DMS 273 (cell line): ENCODE data around the gene THRB.

Experiments used
- DNase-seq: peaks from one replicate; lab custom pipeline; 2025; ENCODE audit not compliant: unreplicated experiment; lab: John Stamatoyannopoulos, UW

Gene THRB

GRCh38 chr3:24492971-24493551 lies 1.6 kb downstream of the THRB start:
- no peak for DNase-seq

GRCh38 chr3:24490151-24490550 lies 4.5 kb downstream of the THRB start:
- no peak for DNase-seq

- no peak for DNase-seq
Measured at GRCh38 chr3:24487325-24488262, 7.1 kb downstream of the THRB start.

DNA sequence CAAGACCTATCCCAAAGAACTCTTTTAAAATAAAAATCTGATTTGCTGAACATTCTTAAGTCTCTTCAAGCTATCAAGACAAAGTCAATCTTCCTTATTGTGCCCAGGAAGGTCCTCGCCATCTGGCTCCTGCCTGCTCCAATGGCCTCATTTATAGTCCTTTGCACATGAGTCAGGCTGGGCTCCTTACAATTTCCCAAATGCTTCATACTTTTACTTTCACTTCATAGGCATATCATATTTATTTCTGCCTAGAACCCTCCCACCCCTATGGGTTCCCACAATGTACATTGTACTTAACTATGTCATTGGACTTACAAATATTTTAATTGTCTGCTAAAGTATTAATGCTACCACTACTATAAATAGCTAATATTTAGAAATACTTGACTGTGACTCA lies 9.1 kb downstream of the THRB start:
- DNase-seq = no peak

DNA sequence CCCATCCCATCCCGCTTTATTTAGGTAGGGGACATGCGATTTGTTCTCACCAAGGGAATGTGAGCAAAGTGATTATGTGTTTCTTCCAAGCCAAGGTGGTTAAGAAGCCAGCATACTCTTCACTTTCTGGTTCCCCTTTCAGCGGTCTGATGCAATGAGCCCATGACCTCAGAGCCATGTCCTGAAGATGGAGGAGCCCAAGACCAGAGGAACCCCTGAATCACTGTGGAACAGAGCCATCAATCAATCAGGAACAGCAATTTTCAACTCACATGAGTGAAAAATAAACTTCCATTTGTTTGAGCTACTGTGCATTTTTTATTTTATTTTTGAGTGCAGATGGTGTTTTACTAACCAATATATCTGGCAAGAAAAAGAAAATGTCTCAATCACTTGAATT lies 10.8 kb downstream of the THRB start:
- no peak for DNase-seq

GRCh38 chr3:24482096-24482705 lies 12.4 kb downstream of the THRB start:
- DNase-seq = no peak

DNA sequence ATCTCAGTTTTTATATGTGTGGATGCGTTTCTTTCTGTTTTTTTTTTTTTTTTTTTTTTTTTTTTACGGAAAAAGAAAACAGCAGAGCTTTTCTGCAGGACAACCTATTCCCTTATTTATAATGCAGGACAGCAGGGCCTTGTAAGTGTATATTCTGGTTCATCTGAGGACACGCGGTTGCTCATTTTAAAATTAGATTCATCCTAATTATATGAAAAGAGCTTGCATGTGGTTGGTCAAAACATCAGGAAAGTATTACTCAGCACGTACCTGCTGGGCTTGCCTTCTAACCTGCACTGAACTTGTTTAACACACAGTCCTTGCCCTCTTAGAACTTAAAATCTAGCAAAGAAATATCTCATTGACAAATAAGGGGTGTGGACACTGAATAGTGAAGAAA lies 13.5 kb downstream of the THRB start:
- DNase-seq = no peak

GRCh38 chr3:24480497-24480896 lies 14.2 kb downstream of the THRB start:
- no peak for DNase-seq

DNA sequence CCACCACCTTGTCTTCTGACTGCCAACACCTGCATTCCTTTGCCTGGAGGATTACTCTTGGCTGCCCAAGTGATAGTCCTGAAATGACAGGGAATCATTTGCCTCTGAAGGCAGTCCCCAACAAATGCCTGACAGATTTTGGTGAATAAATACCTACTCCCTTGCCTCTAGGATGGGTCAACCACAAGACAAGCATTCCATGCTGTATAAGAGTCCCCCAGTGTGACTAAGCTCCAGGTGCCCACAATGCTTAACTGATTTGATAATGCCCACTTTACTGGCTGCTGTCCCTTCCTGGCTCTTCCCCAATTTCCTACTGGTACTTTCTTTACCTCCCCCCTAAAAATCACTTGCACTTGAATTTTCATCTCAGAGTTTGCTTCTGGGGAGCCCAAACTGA lies 14.8 kb downstream of the THRB start:
- no peak for DNase-seq

DNA sequence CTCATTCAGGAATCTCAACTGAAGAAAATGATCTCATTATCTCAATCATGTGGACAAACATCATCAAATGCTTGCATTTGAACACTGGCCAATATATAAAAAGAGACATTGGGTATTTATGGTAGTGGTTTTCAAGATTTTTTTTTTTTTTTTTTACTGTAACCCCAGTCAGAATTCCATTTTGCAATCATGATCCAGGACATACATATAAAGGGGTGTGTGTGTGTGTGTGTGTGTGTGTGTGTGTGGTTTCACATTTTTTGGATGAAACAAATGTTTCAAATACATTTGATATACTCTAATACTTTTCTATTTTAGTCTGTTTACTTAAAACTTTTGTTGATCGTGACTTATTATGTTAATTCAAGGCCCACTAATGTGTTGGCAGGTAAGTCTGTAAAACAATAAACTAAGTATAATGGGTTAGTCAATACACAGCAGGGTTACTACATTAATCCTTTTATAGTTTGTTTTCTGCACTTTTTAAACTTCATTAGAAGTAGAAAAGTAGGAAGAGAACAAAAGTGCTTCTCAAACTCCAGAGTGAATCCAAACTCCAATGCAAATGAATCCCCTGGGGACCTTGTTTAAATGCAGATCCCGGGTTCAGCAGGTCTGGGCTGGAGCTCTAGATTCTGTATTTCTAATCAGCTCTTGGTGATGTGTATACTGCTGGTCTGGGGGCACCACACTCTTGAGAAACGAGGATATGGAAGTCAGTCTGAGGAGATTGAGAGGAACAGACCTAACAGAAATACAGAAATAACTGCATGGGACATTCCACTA lies 17.6 kb downstream of the THRB start:
- no peak for DNase-seq

- no peak for DNase-seq
Measured at GRCh38 chr3:24475925-24476324, 18.7 kb downstream of the THRB start.

DNA sequence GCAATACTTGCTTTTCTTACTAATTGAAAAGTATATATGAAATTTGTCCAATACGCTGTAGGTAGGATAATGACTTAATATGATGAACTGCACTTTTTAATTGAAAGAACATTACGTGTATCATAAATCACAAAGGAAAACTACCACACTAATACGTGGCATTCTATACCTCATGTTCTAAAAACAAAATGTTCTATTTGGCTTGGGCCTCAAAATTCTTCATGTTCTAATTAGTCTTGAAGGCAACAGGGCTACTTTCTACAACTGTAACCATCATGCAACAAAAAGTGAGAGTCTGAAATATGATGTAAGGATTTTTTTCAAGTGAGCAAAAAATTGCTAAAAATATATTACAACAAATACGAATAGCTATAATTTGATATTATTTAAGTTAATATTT lies 19.8 kb downstream of the THRB start:
- no peak for DNase-seq

- DNase-seq = no peak
Measured at GRCh38 chr3:24472358-24472757, 22.3 kb downstream of the THRB start.

DNA sequence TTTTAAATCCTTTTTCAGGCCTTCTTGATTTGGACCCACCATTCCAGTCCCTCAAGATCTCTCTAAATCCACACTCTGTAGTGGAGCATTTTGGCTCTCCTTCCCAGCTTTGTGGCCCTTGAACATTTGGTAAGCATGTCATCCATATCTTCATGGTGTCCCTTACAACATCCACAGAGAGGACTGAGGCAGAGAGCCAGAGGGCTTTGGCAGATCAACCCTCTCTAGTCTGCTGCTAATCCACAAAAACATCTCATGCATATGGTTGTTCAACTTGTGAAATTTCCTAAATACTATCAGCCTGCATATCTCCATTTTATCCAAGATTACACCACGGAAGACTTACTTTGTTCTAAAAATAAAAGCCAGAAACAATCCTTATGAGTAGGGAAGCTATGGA lies 23.2 kb downstream of the THRB start:
- no peak for DNase-seq

DNA sequence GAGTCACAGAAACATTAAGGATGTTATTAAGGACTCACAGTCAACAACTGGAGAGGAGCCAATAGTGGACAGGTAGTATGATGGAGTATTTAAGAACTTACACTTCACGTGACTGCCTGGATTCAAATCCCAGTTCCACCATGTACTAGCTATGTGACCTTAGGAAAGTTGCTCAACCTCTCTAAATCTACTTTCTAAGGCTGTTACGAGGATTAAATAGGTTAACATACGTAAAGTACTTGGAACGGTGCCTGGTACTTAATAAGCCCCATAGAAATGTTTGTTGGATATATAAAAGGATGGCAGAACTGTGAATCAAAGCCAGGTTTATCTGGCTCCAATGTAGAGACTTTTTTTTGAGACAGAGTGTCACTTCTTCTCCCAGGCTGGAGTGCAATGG lies 24.4 kb downstream of the THRB start:
- no peak for DNase-seq

- DNase-seq = no peak
Measured at GRCh38 chr3:24464389-24464788, 30.3 kb downstream of the THRB start.

DNA sequence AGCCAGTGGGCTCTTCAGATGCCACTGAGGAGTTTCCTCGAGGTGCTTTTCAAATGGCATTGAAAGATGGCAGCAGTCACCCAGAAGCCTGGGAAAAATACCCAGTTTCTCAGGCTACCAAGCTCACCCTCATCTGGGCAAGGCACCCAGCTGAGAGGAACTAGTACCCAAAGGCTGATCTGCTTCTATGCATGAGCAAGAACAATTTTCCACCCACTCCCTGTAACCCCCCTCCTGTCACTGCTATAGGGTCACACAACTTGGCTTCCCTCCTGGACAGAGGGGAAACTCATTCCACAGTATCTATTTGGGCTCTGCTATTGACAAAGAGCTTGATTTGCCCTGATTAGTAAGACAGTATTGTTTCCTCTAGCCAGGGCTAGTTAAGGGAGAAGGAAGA lies 31.9 kb downstream of the THRB start:
- DNase-seq = no peak

- DNase-seq = no peak
Measured at GRCh38 chr3:24460974-24461373, 33.7 kb downstream of the THRB start.

DNA sequence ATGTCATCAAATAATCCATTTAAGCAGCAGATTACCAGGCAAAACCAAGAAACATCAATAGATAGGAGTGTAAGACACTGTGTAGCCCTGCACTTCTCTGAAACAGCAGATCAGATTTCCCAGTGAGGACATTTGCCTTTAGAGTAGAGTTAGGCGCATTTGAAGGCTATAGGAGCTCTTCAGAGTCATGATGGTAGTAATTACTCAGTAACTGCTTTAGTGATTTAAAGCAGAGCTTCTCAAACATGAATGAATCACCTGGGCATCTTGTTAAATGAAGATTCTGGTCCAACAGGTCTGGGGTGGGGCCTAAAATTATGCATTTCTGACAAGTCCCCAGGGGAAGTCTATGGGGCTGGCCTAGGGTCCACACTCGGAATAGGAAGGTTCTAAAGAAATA lies 36.9 kb downstream of the THRB start:
- no peak for DNase-seq

GRCh38 chr3:24454856-24455255 lies 39.8 kb downstream of the THRB start:
- no peak for DNase-seq

DNA sequence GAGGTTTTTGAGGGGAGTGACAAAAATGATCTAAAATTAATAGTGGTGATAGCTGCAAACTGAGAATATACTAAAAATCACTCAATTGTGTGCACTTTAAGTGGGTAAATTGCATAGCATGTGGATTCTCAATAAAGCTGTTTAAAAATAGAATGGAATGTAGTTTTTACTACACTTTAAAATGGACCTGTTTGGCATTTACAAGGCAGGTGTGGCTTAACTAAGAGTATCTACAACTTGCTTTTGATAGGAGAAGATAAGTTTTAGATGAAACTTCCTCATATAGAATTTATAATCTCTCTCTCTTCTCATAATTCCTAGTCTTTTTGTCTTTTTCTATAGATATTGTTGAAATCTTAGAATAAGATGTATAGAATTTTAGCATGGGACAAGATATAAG lies 40.3 kb downstream of the THRB start:
- no peak for DNase-seq
